Measurements from ENCODE around the gene ADARB2. TPM values are rescaled to one million over a fixed set of nuclear protein-coding genes. Genes with fewer than 3 reads are reported as not detected.
"Not testable (repeated sequence)": the region's sequence is repeated elsewhere in the genome, so short reads cannot be mapped to it uniquely, and the experiment has no call there.

Gene ADARB2
- total RNA-seq, 1 donor from 2014 or later = not detected

DNA sequence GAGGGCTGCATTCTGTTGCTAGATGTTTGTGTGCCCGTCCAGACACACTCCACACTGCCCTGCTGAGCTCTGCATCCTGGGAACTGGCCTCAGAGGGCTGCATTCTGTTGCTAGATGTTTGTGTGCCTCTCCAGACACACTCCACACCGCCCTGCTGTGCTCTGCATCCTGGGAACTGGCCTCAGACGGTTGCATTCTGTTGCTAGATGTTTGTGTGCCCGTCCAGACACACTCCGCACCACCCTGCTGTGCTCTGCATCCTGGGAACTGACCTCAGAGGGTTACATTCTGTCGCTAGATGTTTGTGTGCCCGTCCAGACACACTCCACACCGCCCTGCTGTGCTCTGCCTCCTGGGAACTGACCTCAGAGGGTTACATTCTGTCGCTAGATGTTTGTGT, 120.6 kb downstream of the ADARB2 start:
- not testable (repeated sequence) for DNase-seq (ENCODE audit: low spot score)

DNA sequence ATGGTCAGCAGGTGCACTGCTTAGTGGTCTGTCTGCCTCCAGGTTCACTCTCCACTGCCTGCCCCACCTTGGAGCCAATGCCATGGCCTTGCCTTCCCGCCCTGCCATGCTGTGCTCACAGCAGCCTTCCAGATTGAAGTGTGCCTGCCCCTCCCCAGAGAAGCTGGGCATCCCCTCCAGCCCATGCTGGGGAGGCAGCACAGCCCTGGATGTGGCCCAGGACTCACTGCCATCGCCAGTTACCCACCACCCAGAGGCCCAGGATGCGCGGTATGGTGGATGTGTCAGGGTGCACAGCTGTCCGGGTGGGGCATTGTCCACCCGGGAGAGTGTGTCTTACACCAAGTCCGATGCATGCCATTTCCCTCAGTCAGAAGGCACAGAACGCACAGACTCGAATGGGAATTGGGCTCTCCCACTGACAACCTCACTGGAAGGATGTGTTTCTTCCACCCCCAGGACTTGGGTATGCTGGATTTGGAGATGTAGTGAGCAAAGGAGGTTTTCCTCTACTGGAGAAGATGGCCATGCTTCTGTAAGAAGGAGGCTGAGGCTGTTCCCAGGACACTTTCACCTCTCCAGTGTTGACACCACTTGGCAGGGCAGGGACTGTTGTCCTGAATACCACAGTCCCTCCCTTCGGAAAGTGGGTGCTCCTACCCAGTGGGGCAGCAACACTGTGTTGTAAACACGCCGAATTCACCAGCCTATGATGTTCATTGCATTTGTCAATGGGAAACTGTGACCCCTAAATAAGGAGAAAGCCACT, 122.0 kb downstream of the ADARB2 start:
- no peak for DNase-seq (ENCODE audit: low spot score)

DNA sequence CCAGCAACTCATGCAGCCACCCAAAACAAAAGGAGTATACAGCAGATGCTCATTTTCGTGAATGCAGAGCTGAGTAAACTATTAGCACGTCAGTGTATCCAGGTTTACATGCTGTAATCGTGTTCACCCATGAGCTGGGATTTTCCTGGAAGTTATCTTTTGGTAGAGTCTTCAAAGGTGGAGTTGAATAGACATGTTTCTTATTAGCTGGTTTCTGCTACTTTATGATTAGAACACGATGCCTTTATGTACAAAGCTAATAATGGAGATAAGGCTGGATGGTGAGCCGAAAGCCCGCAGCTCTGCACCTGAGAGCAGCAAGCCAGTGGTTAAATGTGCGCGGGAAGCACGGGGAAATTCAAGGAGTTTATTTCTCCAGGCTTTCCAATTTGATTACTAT, 123.8 kb downstream of the ADARB2 start:
- no peak for DNase-seq (ENCODE audit: low spot score)

DNA sequence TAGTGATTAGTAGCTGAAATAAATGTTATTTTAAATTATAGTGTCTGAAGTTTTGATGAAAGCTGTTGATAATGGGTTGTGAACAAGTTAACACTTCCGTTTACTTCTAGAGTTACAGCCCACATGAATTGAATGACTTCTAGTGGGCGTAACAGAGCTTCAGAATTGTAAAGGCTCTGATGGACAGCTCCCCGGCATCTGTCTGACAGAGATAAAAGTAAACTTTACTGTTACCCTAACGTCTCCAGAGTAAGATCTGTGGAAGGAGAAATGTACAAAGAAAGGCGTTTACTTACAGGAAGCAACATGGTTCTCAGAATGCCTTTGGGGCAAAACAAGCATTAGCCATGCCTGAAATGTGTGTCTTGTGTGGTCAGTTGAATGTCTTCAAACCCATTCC, 124.4 kb downstream of the ADARB2 start:
- no peak for DNase-seq (ENCODE audit: low spot score)

DNA sequence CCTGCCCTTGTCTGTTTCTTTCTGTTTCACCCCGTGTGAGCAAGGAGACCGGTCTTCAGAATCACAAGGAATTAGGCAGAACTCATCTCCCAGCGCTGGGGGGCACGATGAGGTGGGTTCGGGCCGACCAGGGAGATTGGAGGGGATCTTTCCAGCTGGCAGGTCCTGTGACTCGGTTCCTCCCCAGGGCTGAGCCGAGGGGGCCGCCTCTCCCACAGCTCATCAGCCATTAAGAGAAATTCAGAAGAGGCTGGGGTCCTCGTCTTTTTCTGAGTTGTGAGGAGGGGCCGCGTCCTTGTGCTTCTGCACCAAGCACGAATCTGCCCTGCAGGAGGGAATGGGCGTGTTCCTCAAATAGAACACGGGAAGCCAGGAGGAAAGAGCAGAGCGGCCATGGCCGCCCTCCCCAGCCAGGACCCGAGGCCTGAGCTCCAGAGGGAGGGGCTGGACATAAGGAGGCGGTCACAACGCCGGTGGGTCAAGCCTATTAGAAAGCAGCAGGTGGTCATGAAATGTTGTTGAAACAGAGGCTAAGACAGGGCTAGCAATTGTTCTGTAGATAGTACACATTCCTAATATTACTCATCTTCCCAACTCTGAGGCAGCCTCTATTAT, 125.3 kb downstream of the ADARB2 start:
- no peak for DNase-seq (ENCODE audit: low spot score)

DNA sequence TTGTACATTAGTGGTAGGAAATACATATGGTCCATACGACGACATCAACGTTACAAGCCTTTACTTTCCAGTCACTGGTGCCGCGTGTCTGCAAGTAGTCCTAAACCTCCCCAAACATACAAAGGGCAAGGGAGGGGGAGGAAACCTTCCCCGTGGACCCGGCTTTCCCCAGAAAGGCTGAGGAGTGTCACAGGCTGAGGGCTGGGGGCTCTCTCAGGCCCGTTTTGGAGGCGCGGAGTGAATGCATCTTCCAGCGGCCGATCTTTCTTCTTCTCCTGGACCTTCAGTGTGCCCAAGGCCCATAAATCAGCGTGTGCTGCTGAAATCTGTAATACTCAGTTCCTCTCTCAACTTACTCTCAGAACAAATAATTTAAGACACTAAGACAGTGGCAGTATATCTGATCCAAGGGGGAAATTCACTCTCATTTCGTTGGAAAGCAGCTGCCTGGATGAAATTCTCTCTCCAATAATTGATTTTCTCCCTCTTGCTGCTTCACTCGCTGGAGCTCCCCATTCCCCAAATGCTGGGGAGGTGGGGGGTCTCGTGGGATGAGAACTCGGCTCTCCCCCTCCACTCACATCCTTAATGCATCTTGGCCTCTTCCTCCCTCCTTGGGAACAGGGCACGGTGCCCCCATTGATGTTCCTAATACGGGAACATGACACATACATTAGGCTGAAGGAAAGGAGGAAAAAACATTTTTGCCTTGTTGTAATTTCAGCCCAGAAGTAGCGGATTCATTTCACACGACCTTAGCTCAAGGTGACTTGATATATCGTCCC, 126.1 kb downstream of the ADARB2 start:
- no peak for DNase-seq (ENCODE audit: low spot score)

DNA sequence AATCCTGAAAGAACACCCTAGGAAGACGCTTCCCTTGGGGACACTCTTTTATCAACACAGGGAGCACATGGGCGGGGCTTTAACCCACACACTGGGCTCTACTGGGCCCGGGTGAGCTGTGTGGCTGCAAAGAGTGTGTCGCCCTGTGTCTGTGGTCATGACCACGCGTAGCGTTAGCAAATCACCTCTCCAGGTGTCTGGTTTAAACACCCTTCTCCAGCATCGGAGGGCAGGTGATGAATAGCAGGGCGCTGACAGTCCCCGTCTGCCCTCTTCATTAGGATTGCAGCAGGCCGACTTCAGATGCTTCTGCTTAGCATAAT, 127.7 kb downstream of the ADARB2 start:
- DNase-seq (ENCODE audit: low spot score) = no peak

DNA sequence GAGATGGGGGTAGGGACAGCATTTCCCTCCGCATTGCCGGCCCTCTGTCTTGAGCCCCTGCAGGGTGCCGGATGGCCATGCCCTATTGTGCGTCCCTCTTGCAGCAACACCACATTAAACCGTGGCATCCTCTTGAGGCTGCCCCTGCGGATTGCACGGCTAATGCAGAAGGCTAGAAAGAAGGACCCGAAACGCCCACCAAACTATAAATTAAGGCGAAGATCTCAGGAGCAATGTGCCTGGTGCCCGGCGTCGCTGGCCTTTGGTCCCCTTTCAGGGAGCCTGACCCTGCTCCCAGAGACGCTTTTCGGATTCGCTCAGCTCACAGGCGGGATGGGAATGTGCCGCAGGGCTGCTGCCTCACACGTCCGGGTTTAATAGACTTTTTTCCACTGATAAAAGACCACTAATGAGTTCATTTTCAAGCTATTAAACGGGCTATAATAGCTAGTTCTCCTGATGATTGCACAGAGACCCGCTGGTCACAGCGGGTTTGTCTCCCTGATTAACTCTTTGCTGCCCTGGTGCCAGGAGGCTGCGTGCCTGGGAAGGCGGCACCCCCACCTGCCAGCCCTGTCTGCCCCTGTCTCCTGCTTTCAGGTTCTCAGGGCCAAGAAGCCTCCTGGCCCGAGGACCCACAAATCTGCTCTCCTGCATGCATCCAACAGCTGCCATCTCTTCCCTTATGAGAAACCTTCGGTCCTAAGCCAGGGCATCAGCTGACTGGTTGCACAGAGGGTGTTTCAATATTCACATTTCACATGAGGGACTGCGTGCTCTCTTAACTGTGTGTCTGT, 128.3 kb downstream of the ADARB2 start:
- no peak for DNase-seq (ENCODE audit: low spot score)

DNA sequence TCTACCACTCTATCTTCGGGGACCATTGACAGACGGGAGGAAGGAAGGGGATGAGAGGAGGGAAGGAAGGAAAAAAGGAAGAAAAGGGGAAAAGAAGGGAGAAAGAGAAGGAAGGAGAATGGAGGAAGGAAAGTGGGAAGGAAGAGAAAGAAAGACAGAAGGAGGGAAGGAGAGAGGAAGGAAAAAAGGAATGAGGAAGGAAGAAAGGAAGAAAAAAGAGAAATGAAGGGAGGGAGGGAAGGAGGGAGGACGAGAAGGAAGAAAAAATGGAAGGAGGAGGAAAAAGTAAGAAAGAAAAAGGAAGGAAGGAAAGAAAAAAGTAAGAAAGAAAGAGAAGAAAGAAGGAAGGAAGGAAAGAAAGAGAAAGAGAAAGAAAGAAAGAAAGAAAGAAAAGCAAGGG, 128.9 kb downstream of the ADARB2 start:
- DNase-seq (ENCODE audit: low spot score) = no peak

DNA sequence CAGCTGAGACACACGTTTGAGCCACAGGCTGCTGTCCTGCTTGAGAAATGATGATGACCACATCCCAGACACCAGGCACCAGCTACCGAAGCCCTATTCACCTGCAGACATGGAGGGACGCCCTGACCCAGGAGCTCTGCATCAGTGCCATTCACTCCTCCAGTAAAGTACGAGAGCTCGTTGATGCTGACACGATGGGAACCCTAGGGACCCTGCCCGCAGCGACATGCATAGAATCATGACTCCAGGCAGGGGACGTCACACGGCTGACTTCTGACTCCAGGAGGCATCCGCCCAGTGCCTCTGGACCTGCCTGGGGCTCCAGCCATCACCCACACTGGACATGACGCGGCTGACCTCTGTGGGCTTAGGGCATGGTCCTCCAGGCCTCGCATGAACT, 129.9 kb downstream of the ADARB2 start:
- no peak for DNase-seq (ENCODE audit: low spot score)

DNA sequence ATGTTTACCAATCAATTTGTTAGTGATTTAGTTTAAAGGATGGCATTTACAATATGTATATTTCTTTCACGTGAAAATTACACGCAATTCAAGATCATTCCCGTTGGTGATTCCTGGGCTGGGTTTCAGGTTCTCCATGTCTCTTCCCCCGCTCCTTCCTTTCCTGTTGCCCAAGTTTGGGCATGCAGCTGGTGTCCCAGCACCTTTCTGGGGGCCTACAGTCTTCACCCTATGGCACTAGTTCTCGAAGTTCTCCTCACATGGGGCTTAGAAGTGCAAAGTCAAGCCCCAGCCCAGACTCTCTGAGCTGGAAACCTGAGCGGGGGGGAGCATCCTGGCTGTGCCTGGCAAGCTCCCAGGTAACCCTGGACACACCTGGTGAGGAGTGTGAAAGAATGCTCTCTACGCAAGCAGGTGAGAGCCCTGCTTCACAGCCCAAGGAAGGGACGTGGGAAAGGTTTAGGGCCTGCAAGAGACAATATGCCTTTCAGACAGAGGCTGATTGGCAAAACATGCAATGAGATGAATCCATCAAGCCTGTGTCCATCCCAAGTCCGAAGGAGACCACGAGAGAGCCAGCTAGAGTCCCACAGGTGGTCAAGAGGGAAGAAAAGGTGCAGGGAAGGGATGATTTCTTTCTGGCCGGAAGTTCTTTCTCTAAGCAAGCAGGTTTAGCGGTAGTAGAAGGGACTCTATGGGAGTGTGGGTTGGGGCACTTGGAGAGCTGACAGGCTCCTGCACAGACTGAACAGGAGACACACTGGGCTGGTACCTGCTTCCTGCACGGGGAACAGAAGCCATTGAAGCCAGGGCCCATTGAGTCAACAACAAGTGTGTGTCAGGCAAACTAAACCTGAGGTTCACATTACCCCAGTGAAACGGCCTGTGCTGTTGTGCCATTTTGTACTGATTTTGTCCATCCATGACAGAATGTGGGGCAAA, 131.1 kb downstream of the ADARB2 start:
- DNase-seq (ENCODE audit: low spot score) = no peak

DNA sequence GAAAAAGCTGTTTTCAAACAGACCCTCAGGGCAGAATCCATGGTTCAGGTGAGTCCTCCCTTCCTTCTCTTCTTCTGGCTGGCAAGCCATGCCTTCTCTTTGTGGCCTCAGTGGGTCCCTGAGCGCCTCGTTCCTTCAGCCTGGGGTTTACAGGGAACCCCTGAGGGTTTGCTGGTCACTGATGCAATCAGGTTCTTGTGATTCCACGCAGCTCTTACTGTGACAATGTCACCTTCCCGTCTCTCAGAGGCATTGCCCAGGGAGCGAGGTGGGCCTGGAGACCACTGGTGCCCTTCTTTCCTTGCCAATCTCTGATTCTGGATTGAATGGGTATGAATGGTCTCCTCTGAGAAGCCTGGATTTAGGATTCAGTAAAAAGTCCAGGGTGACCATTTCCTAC, 132.2 kb downstream of the ADARB2 start:
- DNase-seq (ENCODE audit: low spot score) = no peak

DNA sequence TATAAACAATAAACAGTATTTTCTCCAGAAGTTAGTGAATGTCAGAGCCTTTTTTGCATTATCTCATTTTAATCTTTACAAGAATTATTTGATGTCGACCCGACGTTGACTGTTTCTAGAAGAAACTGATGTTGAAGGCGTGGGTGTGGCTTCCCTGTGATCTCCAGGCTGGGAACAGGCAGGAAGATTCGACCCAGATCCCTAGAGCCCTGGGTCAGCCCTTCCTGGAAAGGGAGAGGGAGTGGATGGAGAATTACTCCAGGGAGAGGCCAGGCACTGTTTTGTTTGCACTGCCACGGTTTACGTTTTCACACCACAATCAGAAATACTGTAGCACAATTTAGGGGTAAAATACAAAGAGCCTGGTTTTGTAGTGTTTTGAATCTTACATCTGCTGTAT, 133.1 kb downstream of the ADARB2 start:
- peak; percentile 42 for DNase-seq (ENCODE audit: low spot score)

DNA sequence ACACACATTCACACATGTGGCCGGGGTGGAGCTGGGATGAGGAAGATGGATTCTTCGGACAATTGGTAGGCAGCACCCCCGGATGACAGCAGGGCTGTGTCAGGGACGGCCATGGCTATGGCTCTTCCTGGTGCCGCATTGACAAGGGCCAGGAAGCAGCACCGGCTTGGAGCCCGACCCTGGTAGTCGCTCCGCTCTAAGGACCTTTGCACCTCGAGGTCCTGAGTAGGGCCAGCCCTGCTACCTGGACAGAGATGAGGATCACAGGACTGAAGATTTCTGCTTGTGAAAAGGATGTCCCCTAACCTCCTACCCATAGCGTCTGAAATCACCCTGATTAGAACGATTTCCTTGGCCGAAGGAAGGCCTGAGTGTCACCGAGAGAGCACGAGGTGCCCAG, 134.1 kb downstream of the ADARB2 start:
- no peak for DNase-seq (ENCODE audit: low spot score)

DNA sequence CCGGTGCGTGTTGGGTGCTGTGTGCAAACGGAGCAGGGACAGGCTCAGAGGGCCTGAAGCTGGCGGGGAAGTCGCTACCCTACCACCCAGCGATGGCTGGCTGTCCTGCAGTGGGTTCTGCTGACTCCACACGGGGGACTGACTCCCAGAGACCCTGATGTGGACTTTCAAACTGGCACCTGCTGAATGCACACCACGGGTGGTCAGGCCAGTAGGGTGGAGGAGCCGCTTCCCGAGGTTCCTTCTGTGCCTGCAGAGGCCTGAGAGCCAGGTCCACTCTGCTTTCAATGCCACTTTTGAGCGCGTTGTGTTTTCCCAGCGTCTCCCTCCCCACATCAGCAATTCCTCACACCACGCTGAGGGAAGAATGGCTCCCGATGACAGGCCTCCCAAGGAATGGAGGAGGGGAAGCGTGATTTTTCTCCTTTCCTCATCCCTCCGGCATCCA, 135.3 kb downstream of the ADARB2 start:
- no peak for DNase-seq (ENCODE audit: low spot score)

DNA sequence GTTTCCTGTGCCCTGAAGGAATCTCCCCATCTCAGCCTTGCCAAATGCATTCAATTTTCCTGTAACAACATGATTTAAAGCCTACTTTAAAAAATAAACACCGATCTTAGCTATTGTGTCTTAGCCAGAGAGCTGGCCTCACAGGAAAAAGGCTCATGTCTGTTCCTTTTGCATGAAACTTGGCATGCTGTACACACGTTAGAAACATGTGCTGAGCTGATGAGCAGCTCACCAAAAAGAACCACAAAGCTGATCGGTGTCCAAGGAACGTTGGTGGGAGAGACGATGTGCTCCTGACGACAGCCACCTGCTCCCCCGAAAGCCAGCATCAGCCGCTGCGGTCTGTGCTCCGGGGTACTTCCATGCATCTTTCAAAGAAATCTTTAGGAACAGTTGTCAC, 135.9 kb downstream of the ADARB2 start:
- no peak for DNase-seq (ENCODE audit: low spot score)

DNA sequence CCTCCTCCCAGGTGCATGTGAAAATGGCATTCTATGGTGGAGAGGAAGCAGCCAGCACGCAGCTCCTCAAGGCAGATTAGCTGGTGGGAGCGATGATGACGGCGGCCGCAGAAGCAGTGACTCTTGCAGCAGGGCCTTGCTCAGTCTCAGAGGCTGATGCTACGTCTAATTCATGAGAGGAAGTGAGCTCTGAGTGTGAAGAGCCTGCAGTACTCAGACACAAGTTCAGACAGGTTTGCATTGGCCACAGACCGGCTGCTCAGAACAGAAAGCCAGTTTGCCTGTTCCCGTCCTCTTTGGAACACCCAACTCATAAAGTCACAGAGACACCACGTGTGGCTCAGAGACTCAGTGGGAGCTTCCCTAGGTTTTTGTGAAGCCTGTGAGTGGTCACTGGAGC, 136.5 kb downstream of the ADARB2 start:
- DNase-seq (ENCODE audit: low spot score) = peak; percentile 42

DNA sequence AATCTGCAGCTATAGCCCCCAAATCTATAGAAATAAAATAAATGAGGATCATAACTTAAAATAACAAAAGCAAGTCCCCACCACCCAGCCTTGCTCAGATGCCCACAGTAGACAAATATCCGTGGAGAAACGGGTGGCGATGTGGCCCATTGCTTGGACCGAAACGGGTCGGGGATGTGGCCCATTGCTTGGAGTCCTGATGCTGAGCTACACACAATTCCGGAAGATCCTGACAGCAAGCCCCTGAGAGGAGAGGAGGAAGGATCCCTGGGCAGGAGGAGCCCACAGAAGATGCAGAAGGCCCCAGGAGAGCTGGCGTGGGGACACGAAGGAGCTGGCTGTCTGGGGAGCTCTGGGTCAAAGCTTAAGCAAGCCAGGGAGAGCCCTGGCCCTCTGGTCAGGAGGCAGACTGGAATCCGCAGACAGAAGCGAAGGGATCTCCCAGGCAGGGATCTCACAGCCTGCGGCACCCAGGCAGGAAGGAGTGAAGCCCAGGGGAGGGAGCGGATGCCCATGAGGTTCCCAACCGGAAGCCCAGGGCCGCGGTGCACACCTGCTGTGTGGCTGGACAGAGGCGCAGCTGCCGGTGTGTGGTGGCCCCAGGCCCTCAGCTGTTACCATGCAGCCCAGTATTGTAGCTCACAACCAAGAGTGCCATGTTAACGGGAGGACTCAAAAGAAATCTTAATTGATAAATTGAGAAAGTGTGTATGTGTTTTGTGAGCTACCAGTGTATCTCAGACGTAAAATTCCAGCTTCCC, 138.8 kb downstream of the ADARB2 start:
- no peak for DNase-seq (ENCODE audit: low spot score)

DNA sequence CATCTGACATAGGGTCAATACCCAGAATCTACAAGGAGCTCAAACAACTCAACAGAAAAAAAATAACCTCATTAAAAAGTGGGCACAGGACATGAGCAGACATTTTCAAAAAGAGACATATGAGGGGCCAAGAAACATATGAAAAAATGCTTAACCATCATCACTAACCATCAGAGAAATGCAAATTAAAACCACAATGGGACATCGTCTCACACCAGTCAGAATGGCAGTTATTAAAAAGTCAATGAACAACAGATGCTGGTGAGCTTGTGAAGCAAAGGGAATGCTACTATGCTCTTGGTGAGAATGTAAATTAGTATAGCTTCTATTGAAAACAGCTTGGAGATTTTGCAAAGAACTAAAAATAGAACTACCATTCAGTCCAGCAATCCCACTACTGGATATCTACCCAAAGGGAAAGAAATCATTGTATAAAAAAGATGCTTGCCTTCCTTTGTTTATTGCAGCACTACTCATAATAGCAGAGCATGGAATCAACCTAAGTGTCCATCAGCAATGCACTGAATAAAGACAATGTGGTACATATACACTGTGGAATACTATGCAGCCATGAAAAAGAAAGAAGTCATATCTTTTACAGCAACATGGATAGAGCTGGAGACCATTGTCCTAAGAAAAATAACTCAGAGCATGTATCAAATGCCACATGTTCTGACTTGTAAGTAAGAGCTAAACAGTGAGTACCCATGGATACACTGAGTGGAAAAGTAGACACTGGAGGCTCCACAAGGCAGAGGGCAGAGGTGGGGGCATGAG, 139.8 kb downstream of the ADARB2 start:
- no peak for DNase-seq (ENCODE audit: low spot score)

Data from umbilical cord (tissue), 2 donors.